HG02678 (cell line): ENCODE results near the gene LCN1.
"Not testable (repeated sequence)": the region's sequence is repeated elsewhere in the genome, so short reads cannot be mapped to it uniquely, and the experiment has no call there.

Source experiments
- ATAC-seq: cut with Tn5 transposase; IDR thresholded peaks from one replicate; pipeline ENCODE4 v1.9.1; 2021; ENCODE audit warnings: mild to moderate bottlenecking, moderate library complexity; ENCODE audit not compliant: unreplicated experiment

The LCN1 gene

GRCh38 chr9:135545646-135546176 is 24.5 kb downstream of the LCN1 start, which contains the start of gene OBP2A:
OBP2A (plus strand) TSS chr9:135546126; CDS start chr9:135546181, 55 bp downstream.
- ATAC-seq: not testable (repeated sequence)

DNA sequence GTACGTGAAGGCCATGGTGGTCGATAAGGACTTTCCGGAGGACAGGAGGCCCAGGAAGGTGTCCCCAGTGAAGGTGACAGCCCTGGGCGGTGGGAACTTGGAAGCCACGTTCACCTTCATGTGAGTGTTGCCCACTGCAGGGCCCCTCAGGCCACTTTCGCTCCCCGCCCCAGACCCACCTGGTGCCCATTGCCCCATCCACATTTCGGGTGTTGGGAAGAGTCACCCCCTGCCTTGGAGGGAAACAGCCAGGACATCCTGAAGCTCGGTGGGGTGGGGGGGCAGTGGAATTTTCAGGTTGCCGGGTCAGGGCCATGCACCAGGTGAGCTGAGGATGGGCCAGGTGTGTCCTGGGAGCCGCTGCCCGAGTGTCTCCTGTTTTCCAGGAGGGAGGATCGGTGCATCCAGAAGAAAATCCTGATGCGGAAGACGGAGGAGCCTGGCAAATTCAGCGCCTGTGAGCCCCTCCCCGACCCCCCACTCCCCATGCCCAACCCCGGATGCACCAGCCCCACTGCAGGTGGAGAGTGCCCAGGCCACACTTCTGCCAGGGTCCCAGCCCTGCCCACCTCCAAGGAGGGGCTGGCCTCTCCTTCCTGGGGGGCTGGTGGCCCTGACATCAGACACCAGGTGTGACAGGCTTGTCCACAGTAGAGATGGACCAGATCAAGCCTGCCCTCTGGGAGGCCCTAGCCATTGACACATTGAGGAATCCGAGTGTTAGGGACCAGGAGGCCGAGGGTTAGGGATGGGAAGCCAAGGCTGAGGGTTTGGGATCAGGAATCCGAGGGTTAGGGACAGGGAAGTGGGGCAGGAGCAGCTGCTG is 25.8 kb downstream of the LCN1 start:
- not testable (repeated sequence) for ATAC-seq

DNA sequence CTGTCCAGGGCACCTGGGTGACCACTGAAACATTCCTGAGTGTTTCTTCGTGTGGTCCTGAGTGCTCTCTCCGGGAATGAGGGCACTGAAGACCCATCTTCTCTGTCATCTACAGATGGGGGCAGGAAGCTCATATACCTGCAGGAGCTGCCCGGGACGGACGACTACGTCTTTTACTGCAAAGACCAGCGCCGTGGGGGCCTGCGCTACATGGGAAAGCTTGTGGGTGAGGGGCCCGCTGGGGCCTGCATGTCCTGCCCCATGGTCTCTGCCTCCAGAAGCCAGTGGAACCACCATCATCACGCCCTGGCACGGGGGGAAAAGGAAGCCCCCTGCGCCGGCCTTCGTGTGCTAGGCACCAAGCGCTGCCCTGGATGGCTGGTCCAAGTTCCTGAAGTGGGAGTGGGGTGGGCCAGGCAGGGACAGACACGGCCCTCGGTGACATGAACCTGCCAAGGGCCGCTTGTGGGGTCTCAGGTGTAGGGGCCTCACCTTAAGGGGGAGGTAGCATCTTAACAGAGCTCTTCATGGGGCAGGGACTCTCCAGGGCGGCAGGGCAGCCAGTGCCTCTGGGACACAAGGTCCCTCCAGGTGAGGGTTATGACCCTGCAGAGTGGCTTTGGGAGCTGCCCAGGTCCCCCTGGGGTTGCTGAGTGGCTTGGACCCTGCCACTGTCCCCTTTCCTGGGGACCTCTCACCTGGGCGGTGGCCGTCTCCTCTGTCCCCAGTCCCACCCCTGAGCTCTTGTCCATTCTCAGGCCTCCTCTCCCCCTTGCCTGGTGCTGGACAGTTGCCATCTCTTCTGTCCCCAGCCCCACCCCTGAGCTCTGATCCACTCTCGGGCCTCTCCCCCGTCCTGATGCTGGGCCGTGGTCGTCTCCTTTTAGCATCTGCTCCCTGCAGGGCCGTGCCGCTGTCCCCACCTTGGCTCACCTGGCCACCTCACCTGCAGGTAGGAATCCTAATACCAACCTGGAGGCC is 26.8 kb downstream of the LCN1 start:
- ATAC-seq: no peak

DNA sequence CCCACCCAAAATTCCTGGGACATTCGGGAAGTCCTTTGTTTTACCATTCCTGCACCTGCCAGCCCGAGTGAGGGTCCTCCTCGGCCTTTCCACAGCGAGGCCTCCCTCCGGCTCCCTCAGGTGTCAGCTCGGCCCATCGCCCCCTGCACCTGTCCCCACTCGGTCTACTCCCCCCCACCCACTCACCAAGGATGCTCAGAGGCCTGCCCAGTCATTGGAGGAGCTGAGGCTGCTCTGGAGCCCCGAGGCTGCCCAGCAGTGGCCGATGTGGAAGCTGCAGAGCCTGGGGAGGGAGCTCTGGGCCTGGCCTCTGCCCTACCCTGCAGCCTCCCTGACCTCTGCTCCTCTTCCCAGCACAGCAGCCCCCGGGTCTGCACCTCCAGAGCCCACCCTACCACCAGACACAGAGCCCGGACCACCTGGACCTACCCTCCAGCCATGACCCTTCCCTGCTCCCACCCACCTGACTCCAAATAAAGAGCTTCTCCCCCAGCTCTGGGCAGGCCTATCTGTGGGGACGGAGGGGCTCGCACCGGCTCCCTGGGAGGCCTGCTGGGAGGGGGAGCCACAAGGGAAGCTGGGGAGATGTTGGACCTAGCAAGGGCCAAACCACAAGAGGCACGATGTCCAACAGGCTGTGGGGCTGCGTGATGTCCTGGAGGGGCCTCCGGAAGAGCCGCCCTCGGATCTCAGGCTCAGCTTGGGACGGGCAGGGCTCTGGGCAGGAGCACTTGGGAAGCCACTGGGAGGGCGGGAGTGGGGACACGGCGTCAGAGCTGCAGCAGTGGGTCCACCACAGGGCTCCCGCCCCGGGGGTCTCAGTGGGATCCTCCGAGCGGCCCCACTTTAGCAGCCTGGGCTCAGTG is 28.5 kb downstream of the LCN1 start:
- ATAC-seq: not testable (repeated sequence)

DNA sequence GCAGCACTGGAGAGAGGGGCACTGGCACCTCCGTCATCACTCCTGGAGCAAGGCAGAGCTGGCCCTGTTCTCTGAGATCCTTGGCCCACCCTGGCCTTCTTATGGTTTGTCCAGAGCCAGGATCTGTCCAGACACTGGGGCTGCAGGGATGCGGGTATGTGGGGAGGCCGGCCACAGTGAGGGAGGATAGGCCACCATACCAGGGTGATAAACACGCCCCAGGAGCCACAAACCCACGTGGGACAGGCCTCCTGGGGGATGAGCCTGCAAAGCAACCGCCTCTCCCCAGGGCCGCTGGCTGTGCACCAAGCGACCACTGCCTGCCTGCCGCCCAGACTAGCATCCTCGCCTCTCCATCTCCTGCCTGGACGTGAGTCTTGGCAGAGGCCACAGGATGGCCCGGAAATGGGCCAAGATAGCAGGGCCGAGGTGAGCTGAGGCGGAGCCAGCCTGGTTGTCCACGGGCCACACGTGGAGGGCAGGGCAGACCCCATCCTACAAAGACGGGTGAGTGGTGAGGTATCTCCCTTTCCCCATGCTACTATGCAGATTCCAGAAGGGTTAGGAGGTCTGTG is 29.2 kb downstream of the LCN1 start:
- no peak for ATAC-seq

DNA sequence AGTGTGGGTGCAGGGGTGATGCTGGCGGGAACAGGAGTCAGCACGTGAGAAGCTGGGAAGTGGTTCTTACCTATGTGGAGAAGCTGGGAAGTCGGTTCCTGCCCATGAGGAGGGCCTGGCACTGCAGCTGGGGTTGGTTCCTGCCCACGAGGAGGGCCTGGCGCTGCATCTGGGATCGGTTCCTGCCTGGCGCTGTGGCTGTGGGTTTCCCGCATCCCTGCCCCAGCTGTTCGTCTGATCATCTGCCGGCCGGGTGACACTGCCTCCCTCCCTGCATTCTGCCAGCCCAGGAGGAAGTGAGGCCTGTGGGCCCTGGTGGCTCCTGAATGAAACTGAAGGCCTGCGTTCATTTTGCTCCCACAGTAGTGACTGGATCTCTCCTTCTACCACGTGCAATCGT is 29.8 kb downstream of the LCN1 start:
- ATAC-seq: no peak

GRCh38 chr9:135551456-135551855 is 30.2 kb downstream of the LCN1 start:
- ATAC-seq: no peak

DNA sequence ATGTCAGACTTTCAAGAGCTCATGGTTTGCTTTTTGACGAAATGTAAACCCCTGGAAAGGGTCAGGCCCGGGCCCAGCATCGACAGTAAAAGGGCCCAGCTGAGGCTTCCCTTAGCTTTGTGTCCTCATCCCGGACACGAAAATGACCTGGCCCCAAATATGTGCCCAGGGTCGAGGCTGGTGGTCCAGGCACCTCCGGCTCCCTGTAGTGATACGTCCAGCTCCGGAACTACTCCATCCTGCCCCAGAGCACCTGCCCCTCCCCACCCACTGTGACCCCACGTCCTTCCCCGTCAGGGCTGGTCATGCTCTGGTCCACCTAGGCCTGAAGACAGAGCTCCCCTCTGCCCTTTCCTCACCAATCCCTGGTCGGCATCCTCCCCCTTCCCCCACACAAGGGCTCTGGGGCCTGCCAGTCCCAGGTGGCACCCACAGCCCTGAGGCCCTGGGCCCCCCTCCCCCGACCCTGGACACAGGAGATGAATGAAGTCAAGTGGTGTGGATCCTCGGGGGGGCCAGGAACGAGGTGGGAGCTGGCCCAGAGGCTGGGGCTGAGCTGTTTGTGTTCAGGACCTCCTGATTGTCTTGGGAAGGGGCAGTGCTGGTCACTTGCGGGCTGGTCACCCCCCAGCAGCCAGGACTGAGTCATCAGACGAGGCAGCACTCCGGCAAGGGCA is 30.9 kb downstream of the LCN1 start:
- no peak for ATAC-seq

DNA sequence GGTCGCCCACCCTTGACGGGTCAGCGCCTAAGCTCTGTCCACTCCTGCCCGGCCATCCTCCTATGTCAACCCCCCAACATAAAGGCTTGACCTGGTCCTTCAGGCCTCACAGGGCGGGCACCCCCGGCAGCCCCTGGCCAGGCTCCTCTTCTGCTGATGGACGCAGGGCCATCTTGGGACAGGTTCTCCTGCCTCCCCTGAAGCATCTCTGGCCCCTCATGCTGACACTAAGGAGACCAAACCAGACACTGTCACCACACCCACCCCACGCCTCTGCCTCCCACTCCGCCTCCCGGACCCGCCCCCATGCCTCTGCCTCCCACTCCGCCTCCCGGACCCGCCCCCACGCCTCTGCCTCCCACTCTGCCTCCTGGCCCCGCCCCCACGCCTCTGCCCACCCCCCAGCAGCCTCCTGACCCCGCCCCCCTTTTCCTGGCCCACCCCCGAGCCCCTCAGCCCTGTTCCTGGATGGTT is 31.5 kb downstream of the LCN1 start:
- ATAC-seq: no peak

DNA sequence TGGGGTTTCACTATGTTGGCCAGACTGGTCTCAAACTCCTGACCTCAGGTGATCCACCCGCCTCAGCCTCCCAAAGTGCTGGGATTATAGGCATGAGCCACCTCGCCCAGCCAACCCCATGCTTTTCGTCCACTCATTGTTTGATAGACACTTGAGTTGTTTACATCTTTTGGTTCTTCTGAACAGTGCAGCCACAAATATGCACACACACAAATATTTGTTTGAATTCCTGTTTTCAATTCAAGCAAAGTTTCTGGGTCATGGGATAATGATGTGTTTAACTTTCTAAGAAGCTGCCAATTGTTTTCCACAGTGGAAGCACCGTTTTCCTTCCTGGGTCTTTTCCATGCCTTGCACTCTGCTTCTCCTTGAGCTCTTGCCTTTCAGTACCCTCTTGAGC is 33.5 kb downstream of the LCN1 start:
- ATAC-seq: no peak

- no peak for ATAC-seq
Observed at GRCh38 chr9:135555203-135555602, 34.0 kb downstream of the LCN1 start.

- no peak for ATAC-seq
Observed at GRCh38 chr9:135555910-135556309, 34.7 kb downstream of the LCN1 start.

GRCh38 chr9:135559606-135560005 is 38.4 kb downstream of the LCN1 start:
- ATAC-seq: no peak

DNA sequence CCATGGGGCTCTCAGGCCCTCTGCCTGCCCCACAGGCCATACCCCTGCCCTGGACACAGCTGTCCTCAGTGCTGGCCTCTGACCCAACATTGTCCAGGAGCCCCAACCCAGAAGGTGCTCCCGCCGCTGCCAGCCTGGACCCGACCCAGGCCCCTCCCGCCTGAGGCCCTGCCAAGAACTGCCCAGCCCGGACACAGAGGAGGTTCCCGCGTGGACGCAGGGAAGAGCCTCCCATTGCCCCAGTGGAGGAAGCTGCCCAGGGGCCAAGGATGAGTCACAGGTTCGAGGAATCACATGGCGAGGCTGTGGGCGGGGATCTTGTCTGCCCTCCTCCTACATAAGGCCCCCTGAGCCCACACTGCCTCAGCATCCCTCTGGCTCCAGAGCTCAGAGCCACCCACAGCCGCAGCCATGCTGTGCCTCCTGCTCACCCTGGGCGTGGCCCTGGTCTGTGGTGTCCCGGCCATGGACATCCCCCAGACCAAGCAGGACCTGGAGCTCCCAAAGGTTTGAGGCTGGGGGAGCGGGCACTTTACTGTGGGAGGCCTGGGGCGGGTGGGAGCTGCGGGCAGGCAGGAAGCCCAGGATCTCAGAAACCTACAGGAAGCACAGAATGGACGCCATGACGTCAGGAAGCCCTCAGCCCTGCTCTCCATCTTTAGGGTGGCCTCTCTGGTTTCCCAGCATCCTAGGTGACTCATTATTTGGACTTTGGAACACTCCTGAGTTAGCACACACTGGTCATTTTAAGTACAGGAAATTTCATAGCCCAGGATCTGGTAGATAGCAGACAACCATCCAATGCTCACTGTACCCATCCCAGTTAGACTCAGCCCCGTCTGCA is 40.4 kb downstream of the LCN1 start, which contains the start of gene PAEP:
Gene PAEP, plus strand, starts transcription at position 366 of the 844 bp plus-strand sequence.
- no peak for ATAC-seq

GRCh38 chr9:135562235-135562745 is 41.0 kb downstream of the LCN1 start:
- ATAC-seq: no peak

- ATAC-seq: no peak
Observed at GRCh38 chr9:135563039-135563476, 41.8 kb downstream of the LCN1 start.

- no peak for ATAC-seq
Observed at GRCh38 chr9:135563858-135564257, 42.6 kb downstream of the LCN1 start.

- no peak for ATAC-seq
Observed at GRCh38 chr9:135565141-135565628, 43.9 kb downstream of the LCN1 start.
